Cerebellar cortex (tissue), 1 donor: ENCODE measurements around the gene SDSL.

Source experiments
- DNase-seq: peaks from one replicate; pipeline ENCODE4 v3.0.0-alpha.2; 2015; ENCODE audit warnings: low spot score

The SDSL gene

DNA sequence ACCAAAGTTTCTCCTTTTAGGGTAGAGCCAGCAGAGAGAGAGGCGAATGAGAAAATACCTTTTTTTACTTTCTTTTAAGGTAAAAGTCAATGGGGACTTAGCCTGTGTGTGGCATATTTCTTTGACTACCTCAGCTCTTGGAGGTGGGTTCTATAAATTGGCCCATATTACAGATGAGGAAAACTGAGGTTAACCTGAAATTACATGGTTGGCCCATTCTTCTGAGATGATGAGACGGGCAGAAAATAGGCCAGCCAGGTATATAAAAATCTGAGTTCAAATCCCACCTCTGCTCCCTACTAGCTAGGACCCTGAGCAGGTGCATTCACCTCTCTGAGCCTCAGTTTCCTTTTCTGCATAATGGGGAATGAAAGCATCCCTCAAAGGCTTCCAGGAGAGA is 27.1 kb downstream of the SDSL start:
- DNase-seq: no peak

GRCh38 chr12:113449839-113450238 is 27.7 kb downstream of the SDSL start:
- DNase-seq: no peak

- no peak for DNase-seq
Observed at GRCh38 chr12:113452458-113452857, 30.3 kb downstream of the SDSL start.

GRCh38 chr12:113453330-113453729 is 31.1 kb downstream of the SDSL start:
- DNase-seq: no peak

GRCh38 chr12:113456199-113456598 is 34.0 kb downstream of the SDSL start:
- DNase-seq: no peak

DNA sequence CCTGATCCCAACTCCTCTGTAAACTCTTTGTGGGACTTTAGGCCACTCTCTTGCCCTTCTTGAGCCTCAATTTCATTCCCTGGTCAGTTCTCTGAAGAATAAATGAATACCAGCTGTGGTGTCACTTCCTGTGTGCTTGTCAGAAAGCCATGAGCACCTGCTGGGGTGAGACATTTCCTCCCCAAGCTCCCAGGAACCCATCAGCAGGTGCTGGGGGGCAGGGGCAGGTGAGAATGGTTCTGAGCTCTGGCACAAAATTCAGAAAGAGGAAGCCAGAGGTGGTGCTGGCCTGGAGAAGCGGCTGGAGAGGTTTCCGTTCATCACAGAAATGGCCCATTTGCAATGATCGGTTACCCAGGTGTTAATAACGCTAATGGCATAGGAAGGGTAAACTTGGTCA is 34.6 kb downstream of the SDSL start:
- DNase-seq: no peak

- no peak for DNase-seq
Observed at GRCh38 chr12:113457185-113457584, 35.0 kb downstream of the SDSL start.

DNA sequence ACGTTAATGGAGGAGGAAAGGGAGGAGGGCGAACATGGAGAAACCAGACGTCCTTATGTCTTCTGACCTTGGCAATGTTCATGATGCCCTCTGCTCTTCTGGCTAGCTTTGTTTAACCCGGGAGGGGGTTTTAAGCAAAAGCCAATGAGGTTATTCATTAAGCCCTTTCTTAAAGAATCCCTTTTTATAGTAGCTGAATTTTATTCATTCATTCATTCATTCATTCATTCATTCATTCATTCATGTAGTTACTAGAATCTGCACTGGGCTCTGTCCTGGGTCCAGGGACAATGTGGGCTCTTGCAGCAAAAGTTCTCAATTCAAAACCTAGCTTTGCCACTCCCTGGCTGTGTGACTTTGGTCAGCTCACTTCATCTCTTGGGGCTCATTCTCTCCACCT is 35.5 kb downstream of the SDSL start:
- DNase-seq: no peak

- no peak for DNase-seq
Observed at GRCh38 chr12:113459981-113460380, 37.8 kb downstream of the SDSL start.

DNA sequence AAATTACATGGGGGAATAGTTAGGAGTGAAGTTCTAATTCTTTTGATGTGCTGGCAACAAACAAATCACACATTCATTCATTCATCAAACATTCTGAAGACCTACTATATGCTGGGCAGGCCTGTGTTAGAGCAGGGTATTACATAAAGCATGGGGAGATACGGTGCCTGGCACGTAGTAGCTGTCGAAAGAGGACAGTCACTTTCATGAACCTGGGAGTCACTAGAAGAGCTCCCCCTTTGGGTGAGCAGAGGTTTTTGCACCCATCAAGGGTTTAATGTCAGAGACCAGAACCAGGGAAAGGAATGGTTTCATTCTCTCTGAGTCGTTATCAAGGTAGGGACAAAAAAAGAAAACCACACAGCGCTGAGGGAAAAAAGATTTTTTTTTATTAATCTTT is 39.5 kb downstream of the SDSL start:
- peak; percentile 22 for DNase-seq

- peak; percentile 81 for DNase-seq
Observed at GRCh38 chr12:113462117-113462774, 40.1 kb downstream of the SDSL start.

- DNase-seq: no peak
Observed at GRCh38 chr12:113462998-113463745, 41.0 kb downstream of the SDSL start.

DNA sequence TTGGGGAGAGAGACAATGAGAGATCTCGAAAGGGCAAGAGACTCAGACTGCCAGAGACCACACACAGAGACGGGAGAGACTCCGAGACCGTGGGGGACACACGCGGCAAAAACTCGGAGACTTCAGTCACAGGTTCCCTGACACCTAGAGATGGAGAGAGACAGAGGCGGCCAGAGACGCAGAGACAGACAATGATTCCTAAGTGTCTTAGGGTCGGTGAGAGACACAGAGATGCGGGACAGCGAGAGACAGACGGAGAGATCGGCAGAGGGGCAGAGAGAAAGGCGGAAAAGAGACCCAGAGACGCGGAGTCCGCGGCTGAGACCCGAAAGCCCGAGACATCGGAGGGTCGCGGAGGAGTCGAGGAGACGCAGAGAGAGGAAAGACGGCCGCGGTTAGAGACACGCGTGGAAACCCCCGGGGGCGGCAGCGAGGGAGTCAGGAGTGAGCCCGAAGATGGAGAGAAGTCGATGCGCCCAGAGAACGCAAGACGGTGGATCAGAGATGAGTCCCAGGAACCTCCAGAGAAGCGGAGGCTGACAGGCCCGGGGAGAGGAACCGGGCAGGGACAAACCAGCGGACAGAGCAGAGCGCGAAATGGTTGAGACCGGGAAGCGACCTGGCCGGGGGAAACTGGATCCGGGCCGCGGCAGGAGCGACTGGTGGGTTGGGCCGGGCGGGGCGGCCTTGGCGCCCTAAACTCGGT is 41.7 kb downstream of the SDSL start:
- DNase-seq: peak; percentile 19

- no peak for DNase-seq
Observed at GRCh38 chr12:113464452-113464775, 42.2 kb downstream of the SDSL start.

GRCh38 chr12:113464852-113465719 is 42.9 kb downstream of the SDSL start:
- DNase-seq: no peak

- DNase-seq: no peak
Observed at GRCh38 chr12:113465808-113466453, 43.8 kb downstream of the SDSL start.

- no peak for DNase-seq
Observed at GRCh38 chr12:113466454-113467141, 44.4 kb downstream of the SDSL start.

- no peak for DNase-seq
Observed at GRCh38 chr12:113467142-113467501, 44.9 kb downstream of the SDSL start.

DNA sequence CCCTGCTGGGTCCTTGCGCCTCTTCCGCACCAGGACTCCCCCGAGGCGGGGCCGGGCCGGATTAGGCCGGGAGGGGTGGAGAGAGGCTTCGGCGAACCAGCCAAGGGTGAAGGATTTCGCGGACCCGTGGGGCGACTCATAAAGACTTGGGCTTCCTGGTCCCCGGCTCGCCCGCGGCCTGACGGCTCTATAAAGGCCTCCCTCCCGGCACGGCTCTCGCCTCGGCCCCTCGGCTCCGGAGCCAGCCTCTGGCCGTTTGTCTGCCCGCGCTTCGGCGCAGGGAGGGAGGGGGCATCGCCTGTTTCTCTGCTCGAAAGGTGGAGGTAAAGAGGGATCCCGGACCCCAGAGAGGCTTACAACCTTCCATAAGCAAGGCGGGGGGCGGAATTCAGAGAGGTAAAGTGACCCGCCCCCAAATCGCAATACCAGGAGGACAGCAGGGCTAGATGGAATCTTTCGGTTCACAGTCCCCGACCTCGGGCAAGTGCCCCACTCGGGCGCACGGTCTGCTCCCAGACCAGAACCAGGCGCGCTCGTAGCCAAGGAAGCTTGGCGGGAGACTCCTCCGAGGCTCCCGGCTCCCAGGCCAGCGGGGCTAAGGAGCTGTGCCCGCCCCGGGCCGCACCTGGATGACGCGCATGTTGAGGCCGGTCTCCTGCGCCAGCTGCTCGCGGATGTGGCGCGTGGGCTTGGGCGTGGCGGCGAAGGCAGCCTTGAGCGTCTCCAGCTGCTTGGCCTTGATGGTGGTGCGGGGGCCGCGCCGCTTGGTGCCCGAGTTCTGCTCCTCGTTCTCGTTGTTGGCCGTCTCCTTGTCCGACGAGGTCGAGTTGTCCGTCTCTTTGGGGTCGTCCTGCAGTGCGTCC is 45.6 kb downstream of the SDSL start:
- DNase-seq: no peak
